Tibial nerve (tissue), 4 donors: ENCODE data around the gene MFGE8. TPM values are rescaled to one million over a fixed set of nuclear protein-coding genes. Genes with fewer than 3 reads are reported as not detected.

ENCODE experiments used
- DNase-seq, 2 donors: peaks; one replicate each; pipeline ENCODE4 v3.0.0-alpha.2; 2019; ENCODE audit warnings: low spot score in 2 of 2
- H3K27ac ChIP-seq, 4 donors: fragments of 200-600 bp; sonication (generic) in 3 of 4; one replicate each; pipeline ENCODE4 v1.5.1; 2017 to 2019; ENCODE audit warnings: mild to moderate bottlenecking in 1 of 4
- H3K27me3 ChIP-seq, 2 donors: fragments of 200-600 bp; sonication (generic) in 1 of 2; one replicate each; pipeline versions ENCODE4 v1.5.1 to v1.6.0; 2017 to 2019
- H3K36me3 ChIP-seq, 3 donors: fragments of 200-600 bp; sonication (generic); one replicate each; pipeline ENCODE4 v1.5.1; 2018 to 2019
- H3K4me1 ChIP-seq, 4 donors: fragments of 200-600 bp; sonication (generic) in 3 of 4; one replicate each; pipeline ENCODE4 v1.5.1; 2017 to 2019
- H3K4me3 ChIP-seq, 4 donors: fragments of 200-600 bp; sonication (generic) in 3 of 4; one replicate each; pipeline ENCODE4 v1.5.1; 2017 to 2019; ENCODE audit warnings: mild to moderate bottlenecking in 1 of 4, moderate library complexity in 1 of 4
- H3K9me3 ChIP-seq, 4 donors: fragments of 200-600 bp; sonication (generic) in 3 of 4; one replicate each; pipeline ENCODE4 v1.5.1; 2017 to 2019
- EP300 ChIP-seq, 2 donors: sonication (generic); formaldehyde crosslinking; IDR thresholded peaks; one replicate each; pipeline ENCODE4 v1.6.1; 2017; ENCODE audit warnings: antibody characterized with exemption in 2 of 2, mild to moderate bottlenecking in 1 of 2
- POLR2A ChIP-seq, 2 donors: fragments of 450-650 bp; IDR thresholded peaks; one replicate each; pipeline ENCODE4 v1.6.1; 2017; ENCODE audit warnings: antibody characterized with exemption in 2 of 2, mild to moderate bottlenecking in 2 of 2, moderate library complexity in 2 of 2
- WGBS, 2 donors: methylation state at CpG; one replicate each; pipeline ENCODE4 v1.1.5; 2018; 5-methylcytosine and 5-hydroxymethylcytosine counted together
- total RNA-seq, 4 donors: library from RNA; depleted of rRNA; stranded (reverse); fragments of >200 nt; gene quantifications; one replicate each; pipeline ENCODE4 v1.1.0, GENCODE V29; 2016
- TF ChIP-seq, protein P1 (sequence below), 5 experiments: fragments of 200-600 bp in 3 of 5; fragments of 450-650 bp in 2 of 5; sonication (generic) in 3 of 5; IDR thresholded peaks; one replicate each; pipeline ENCODE4 v1.5.1; 2016 to 2019; ENCODE audit warnings: antibody characterized with exemption in 5 of 5, mild to moderate bottlenecking in 3 of 5, moderate library complexity in 2 of 5

The MFGE8 gene
- total RNA-seq, 4 donors from 2014 or later: 349 to 553 (median 488) TPM

DNA sequence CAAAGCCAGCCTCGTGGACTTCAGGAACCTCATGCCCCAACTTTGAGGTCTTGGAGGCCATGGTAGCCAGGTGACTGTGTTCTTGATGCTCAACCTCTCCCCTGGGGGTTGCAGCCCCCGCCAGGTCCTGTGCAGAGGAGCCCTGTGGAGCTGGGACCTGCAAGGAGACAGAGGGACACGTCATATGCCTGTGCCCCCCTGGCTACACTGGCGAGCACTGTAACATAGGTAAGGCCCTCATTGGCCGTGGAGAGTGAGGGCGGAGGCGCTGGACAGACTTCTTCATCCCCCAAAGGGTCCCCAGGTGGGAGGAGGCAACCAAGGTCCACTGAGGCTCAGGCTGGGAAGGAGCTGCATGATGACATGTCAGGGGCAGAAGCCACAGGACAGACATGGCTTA lies 53.0 kb downstream of the MFGE8 start:
- Histone ChIP-seq H3K9me3 (peaks cover 0 to 1% (median 0%) of the 10 kb centered on the region in 4 donors), H3K27me3 (no peaks in the 10 kb centered on the region), H3K27ac (no peak overlapping the region), H3K36me3 (no peaks in the 10 kb centered on the region), H3K4me1 (no peaks in the 10 kb centered on the region), H3K4me3 (no peak overlapping the region)
- no peak for DNase-seq
- 77 to 79% methylated on average over 7 of the region's 7 CpGs for WGBS, 2 donors
- TF ChIP-seq EP300 (IDR thresholded peaks at IDR 0.05) (no peak), POLR2A (IDR thresholded peaks at IDR 0.05) (no peak)
- TF ChIP-seq, protein P1, sequence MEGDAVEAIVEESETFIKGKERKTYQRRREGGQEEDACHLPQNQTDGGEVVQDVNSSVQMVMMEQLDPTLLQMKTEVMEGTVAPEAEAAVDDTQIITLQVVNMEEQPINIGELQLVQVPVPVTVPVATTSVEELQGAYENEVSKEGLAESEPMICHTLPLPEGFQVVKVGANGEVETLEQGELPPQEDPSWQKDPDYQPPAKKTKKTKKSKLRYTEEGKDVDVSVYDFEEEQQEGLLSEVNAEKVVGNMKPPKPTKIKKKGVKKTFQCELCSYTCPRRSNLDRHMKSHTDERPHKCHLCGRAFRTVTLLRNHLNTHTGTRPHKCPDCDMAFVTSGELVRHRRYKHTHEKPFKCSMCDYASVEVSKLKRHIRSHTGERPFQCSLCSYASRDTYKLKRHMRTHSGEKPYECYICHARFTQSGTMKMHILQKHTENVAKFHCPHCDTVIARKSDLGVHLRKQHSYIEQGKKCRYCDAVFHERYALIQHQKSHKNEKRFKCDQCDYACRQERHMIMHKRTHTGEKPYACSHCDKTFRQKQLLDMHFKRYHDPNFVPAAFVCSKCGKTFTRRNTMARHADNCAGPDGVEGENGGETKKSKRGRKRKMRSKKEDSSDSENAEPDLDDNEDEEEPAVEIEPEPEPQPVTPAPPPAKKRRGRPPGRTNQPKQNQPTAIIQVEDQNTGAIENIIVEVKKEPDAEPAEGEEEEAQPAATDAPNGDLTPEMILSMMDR (IDR thresholded peaks at IDR 0.05): no peak

- 58 to 74% methylated on average over 7 of the region's 7 CpGs for WGBS, 2 donors
- Histone ChIP-seq H3K27me3 (no peaks in the 10 kb centered on the region), H3K4me3 (no peak overlapping the region), H3K27ac (no peak overlapping the region), H3K4me1 (no peaks in the 10 kb centered on the region), H3K9me3 (peaks cover 0 to 7% (median 0%) of the 10 kb centered on the region in 4 donors), H3K36me3 (no peaks in the 10 kb centered on the region)
- no peak for DNase-seq
- no peak for TF ChIP-seq POLR2A (IDR thresholded peaks at IDR 0.05)
Measured at GRCh38 chr15:88859550-88859949, 53.6 kb downstream of the MFGE8 start.

GRCh38 chr15:88858934-88859333 lies 54.2 kb downstream of the MFGE8 start:
- 88 to 100% methylated on average over 4 to 11 of the region's 11 CpGs for whole genome bisulfite sequencing, 2 donors
- Histone ChIP-seq H3K27ac (no peak overlapping the region), H3K4me3 (no peak overlapping the region), H3K27me3 (peaks cover 0 to 3% of the 10 kb centered on the region in 2 donors), H3K36me3 (no peaks in the 10 kb centered on the region), H3K4me1 (no peaks in the 10 kb centered on the region), H3K9me3 (peaks cover 0 to 7% (median 0%) of the 10 kb centered on the region in 4 donors)
- TF ChIP-seq EP300 (IDR thresholded peaks at IDR 0.05) (no peak), POLR2A (IDR thresholded peaks at IDR 0.05) (no peak)
- TF ChIP-seq, protein P1 (IDR thresholded peaks at IDR 0.05): no peak
- no peak for DNase-seq

DNA sequence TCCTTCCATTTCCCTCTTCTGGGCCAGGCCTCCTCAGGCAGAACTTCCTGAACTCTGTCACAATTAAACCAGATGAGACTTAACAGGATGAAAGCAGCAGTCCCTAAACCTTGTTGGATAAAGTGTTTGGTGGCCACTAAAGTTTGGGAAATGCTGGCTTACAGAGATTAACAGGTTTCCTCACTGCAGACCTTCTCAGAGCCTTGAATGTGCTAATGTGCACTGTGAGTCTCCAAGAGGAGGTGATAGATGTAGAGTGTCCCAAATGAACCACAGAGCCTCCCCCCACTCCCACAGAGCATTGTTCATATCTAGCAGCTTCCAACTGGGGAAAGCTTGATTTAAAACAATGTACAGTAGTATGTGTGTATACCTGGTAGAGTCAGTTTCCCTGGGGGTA lies 60.7 kb downstream of the MFGE8 start:
- DNase-seq: no peak
- no peaks in the 10 kb centered on the region for H3K4me1 ChIP-seq
- H3K27ac ChIP-seq: no peak overlapping the region
- H3K4me3 ChIP-seq: no peak overlapping the region
- TF ChIP-seq, protein P1 (IDR thresholded peaks at IDR 0.05): no peak
- TF ChIP-seq EP300 (IDR thresholded peaks at IDR 0.05): no peak
- TF ChIP-seq POLR2A (IDR thresholded peaks at IDR 0.05): no peak
- H3K27me3 ChIP-seq: peaks cover 0 to 8% of the 10 kb centered on the region in 2 donors
- peaks cover 0 to 7% (median 0%) of the 10 kb centered on the region in 4 donors for H3K9me3 ChIP-seq
- no peaks in the 10 kb centered on the region for H3K36me3 ChIP-seq

DNA sequence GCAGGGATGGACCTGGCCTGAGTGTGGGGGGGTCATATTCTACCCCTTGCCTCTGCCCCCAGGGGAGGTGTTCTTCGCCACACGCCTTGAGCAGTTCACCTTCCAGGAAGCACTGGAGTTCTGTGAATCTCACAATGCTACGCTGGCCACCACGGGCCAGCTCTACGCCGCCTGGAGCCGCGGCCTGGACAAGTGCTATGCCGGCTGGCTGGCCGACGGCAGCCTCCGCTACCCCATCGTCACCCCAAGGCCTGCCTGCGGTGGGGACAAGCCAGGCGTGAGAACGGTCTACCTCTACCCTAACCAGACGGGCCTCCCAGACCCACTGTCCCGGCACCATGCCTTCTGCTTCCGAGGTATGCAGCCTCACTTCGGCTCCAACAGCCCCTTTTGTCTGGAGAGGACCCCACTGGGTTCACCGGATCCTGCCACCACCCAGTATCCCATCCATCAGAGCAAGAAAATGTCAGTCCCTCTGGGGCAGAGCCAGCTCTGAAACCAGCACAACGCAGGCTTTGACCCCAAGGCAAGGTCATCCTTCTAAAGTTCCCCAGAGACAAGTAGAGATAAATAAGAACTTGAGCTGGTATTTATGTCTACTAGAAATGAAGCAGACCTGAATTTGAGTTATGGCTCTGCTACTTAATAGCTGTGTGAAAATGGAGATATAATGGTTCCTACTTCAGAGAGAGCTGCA lies 63.7 kb downstream of the MFGE8 start:
- WGBS, 2 donors: 81 to 86% methylated on average over 21 to 22 of the region's 22 CpGs

More for the DNA sequence above, 63.7 kb downstream of the MFGE8 start:
- TF ChIP-seq EP300 (IDR thresholded peaks at IDR 0.05) (no peak), POLR2A (IDR thresholded peaks at IDR 0.05) (no peak)
- TF ChIP-seq, protein P1 (IDR thresholded peaks at IDR 0.05): no peak
- no peak overlapping the region for H3K4me3 ChIP-seq
- H3K27me3 ChIP-seq: peaks cover 0 to 8% of the 10 kb centered on the region in 2 donors
- no peak overlapping the region for H3K27ac ChIP-seq
- no peak for DNase-seq
- H3K4me1 ChIP-seq: no peaks in the 10 kb centered on the region
- no peaks in the 10 kb centered on the region for H3K36me3 ChIP-seq
- no peaks in the 10 kb centered on the region for H3K9me3 ChIP-seq

Other genes starting within 250 kb of the MFGE8 start
- 10 to 100 TPM in 1 of 4 donors, 1 to 10 TPM in 2, under 1 TPM in 1; 0.60 to 11.4 (median 1.8) TPM for gene ACAN, start 109.9 kb downstream of the MFGE8 start, total RNA-seq
- 10 to 100 TPM in 3 of 4 donors, 1 to 10 TPM in 1; 4.4 to 27.3 (median 16.2) TPM for gene HAPLN3, start 17.8 kb downstream of the MFGE8 start, total RNA-seq
- gene ABHD2, start 175.1 kb upstream of the MFGE8 start, total RNA-seq: 10 to 100 TPM; 29.7 to 48.1 (median 35.9) TPM